GM21723 (cell line): ENCODE measurements around the gene LYPLAL1.
"Not testable (repeated sequence)": the region's sequence is repeated elsewhere in the genome, so short reads cannot be mapped to it uniquely, and the experiment has no call there.

Experiments used
- ATAC-seq: cut with Tn5 transposase; IDR thresholded peaks from one replicate; pipeline ENCODE4 v1.9.1; 2021; ENCODE audit warnings: mild to moderate bottlenecking, moderate library complexity; ENCODE audit not compliant: unreplicated experiment

The LYPLAL1 gene

GRCh38 chr1:219161371-219161770 lies 12.3 kb upstream of the LYPLAL1 start:
- no peak for ATAC-seq

GRCh38 chr1:219163401-219163954 lies 10.2 kb upstream of the LYPLAL1 start:
- no peak for ATAC-seq

GRCh38 chr1:219171192-219171935 lies 2.3 kb upstream of the LYPLAL1 start:
- no peak for ATAC-seq

- no peak for ATAC-seq
Observed at GRCh38 chr1:219172821-219173220, 857 bp upstream of the LYPLAL1 start.

- peak; percentile 1 for ATAC-seq
Observed at GRCh38 chr1:219173434-219173757, 282 bp upstream of the LYPLAL1 start.

GRCh38 chr1:219174460-219175211 lies 958 bp downstream of the LYPLAL1 start:
- peak; percentile 43 for ATAC-seq

GRCh38 chr1:219175212-219175564 lies 1.5 kb downstream of the LYPLAL1 start:
- ATAC-seq = no peak

GRCh38 chr1:219176168-219176567 lies 2.5 kb downstream of the LYPLAL1 start:
- ATAC-seq = no peak

- ATAC-seq = peak; percentile 36
Observed at GRCh38 chr1:219177363-219177762, 3.7 kb downstream of the LYPLAL1 start.

GRCh38 chr1:219177940-219178339 lies 4.3 kb downstream of the LYPLAL1 start:
- ATAC-seq = no peak

GRCh38 chr1:219179293-219179692 lies 5.6 kb downstream of the LYPLAL1 start:
- no peak for ATAC-seq

- ATAC-seq = no peak
Observed at GRCh38 chr1:219184337-219184736, 10.7 kb downstream of the LYPLAL1 start.

- ATAC-seq = no peak
Observed at GRCh38 chr1:219185486-219186117, 11.9 kb downstream of the LYPLAL1 start.

GRCh38 chr1:219188331-219188803 lies 14.7 kb downstream of the LYPLAL1 start:
- ATAC-seq = peak; percentile 41

GRCh38 chr1:219189021-219189824 lies 15.5 kb downstream of the LYPLAL1 start:
- peak; percentile 76 for ATAC-seq

GRCh38 chr1:219189952-219190351 lies 16.3 kb downstream of the LYPLAL1 start:
- no peak for ATAC-seq

- no peak for ATAC-seq
Observed at GRCh38 chr1:219190605-219191004, 16.9 kb downstream of the LYPLAL1 start.

GRCh38 chr1:219195833-219196232 lies 22.2 kb downstream of the LYPLAL1 start:
- not testable (repeated sequence) for ATAC-seq

GRCh38 chr1:219201656-219202055 lies 28.0 kb downstream of the LYPLAL1 start:
- ATAC-seq = no peak

GRCh38 chr1:219202567-219202966 lies 28.9 kb downstream of the LYPLAL1 start:
- ATAC-seq = no peak

- no peak for ATAC-seq
Observed at GRCh38 chr1:219206350-219206749, 32.7 kb downstream of the LYPLAL1 start.
